HepG2 (cell line): ENCODE data around the gene MRM2. TPM values are rescaled to one million over a fixed set of nuclear protein-coding genes. Genes with fewer than 3 reads are reported as not detected.

ENCODE experiments used
- ATAD3A ChIP-seq: sonication (generic); formaldehyde crosslinking; IDR thresholded peaks from 2 replicates; pipeline ENCODE4 v1.4.0; 2020; ENCODE audit warnings: missing genetic modification reagents
- PHF8 ChIP-seq: sonication (generic); formaldehyde crosslinking; IDR thresholded peaks from 2 replicates; pipeline ENCODE4 v1.5.0; 2020; ENCODE audit warnings: missing genetic modification reagents
- RARG ChIP-seq: sonication (generic); formaldehyde crosslinking; IDR thresholded peaks from 2 replicates; pipeline ENCODE4 v1.4.0; 2020; ENCODE audit warnings: low read depth, mild to moderate bottlenecking, missing genetic modification reagents
- ZNF451 ChIP-seq: sonication (generic); formaldehyde crosslinking; IDR thresholded peaks from 2 replicates; pipeline ENCODE4 v1.5.0; 2020; ENCODE audit warnings: mild to moderate bottlenecking, missing genetic modification reagents
- ZNF747 ChIP-seq: sonication (generic); formaldehyde crosslinking; IDR thresholded peaks from 2 replicates; pipeline ENCODE4 v1.8.1; 2023; ENCODE audit warnings: missing genetic modification reagents, mild to moderate bottlenecking, borderline replicate concordance
- polyA plus RNA-seq, 8 experiments: library from polyadenylated mRNA; depleted of rRNA in 3 of 8; stranded (reverse) in 7 of 8; unstranded in 1 of 8; fragments of >200 nt; fragmentation: Illumina TruSeq in 4 of 8; extraction: Trizol in 4 of 8; gene quantifications; 2 replicates each; pipeline versions ENCODE4 v1.2.1 to v1.2.3, GENCODE V29; 2011 to 2016; ENCODE audit warnings: low read depth in 4 of 8, missing spikeins in 1 of 8, mixed read lengths in 1 of 8; ENCODE audit not compliant: insufficient read depth in 1 of 8
- total RNA-seq, 5 experiments: library from RNA; depleted of rRNA; stranded (reverse); fragments of >200 nt; fragmentation: Illumina TruSeq; extraction: Trizol; gene quantifications; 2 replicates each; pipeline ENCODE4 v1.2.3, GENCODE V29; 2016; ENCODE audit warnings: low read depth in 1 of 5
- TF ChIP-seq, protein P1 (sequence below): sonication (generic); formaldehyde crosslinking; IDR thresholded peaks from 2 replicates; pipeline ENCODE4 v1.5.0; 2020; ENCODE audit warnings: mild to moderate bottlenecking, missing genetic modification reagents, borderline replicate concordance

MRM2 gene
- total and polyA plus RNA-seq, 2 of the 13 experiments (the other 11 are each of a cell fraction or from before 2014, with no cell fraction given), result 13.2 to 34.2 TPM

GRCh38 chr7:2256306-2257045 is 14.5 kb upstream of the MRM2 start (continued):
- no peak for TF ChIP-seq ZNF747 (CRISPR knock-in tag)
- TF ChIP-seq RARG (CRISPR knock-in tag), result no peak
- TF ChIP-seq ZNF451 (CRISPR knock-in tag), result no peak
- no peak for TF ChIP-seq PHF8 (CRISPR knock-in tag)
- TF ChIP-seq, protein P1, sequence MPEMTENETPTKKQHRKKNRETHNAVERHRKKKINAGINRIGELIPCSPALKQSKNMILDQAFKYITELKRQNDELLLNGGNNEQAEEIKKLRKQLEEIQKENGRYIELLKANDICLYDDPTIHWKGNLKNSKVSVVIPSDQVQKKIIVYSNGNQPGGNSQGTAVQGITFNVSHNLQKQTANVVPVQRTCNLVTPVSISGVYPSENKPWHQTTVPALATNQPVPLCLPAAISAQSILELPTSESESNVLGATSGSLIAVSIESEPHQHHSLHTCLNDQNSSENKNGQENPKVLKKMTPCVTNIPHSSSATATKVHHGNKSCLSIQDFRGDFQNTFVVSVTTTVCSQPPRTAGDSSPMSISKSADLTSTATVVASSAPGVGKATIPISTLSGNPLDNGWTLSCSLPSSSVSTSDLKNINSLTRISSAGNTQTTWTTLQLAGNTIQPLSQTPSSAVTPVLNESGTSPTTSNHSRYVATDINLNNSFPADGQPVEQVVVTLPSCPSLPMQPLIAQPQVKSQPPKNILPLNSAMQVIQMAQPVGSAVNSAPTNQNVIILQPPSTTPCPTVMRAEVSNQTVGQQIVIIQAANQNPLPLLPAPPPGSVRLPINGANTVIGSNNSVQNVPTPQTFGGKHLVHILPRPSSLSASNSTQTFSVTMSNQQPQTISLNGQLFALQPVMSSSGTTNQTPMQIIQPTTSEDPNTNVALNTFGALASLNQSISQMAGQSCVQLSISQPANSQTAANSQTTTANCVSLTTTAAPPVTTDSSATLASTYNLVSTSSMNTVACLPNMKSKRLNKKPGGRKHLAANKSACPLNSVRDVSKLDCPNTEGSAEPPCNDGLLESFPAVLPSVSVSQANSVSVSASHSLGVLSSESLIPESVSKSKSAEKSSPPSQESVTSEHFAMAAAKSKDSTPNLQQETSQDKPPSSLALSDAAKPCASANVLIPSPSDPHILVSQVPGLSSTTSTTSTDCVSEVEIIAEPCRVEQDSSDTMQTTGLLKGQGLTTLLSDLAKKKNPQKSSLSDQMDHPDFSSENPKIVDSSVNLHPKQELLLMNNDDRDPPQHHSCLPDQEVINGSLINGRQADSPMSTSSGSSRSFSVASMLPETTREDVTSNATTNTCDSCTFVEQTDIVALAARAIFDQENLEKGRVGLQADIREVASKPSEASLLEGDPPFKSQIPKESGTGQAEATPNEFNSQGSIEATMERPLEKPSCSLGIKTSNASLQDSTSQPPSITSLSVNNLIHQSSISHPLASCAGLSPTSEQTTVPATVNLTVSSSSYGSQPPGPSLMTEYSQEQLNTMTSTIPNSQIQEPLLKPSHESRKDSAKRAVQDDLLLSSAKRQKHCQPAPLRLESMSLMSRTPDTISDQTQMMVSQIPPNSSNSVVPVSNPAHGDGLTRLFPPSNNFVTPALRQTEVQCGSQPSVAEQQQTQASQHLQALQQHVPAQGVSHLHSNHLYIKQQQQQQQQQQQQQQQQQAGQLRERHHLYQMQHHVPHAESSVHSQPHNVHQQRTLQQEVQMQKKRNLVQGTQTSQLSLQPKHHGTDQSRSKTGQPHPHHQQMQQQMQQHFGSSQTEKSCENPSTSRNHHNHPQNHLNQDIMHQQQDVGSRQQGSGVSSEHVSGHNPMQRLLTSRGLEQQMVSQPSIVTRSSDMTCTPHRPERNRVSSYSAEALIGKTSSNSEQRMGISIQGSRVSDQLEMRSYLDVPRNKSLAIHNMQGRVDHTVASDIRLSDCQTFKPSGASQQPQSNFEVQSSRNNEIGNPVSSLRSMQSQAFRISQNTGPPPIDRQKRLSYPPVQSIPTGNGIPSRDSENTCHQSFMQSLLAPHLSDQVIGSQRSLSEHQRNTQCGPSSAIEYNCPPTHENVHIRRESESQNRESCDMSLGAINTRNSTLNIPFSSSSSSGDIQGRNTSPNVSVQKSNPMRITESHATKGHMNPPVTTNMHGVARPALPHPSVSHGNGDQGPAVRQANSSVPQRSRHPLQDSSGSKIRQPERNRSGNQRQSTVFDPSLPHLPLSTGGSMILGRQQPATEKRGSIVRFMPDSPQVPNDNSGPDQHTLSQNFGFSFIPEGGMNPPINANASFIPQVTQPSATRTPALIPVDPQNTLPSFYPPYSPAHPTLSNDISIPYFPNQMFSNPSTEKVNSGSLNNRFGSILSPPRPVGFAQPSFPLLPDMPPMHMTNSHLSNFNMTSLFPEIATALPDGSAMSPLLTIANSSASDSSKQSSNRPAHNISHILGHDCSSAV (CRISPR knock-in tag), result no peak
- no peak for TF ChIP-seq ATAD3A
